SH-SY5Y (cell line): ENCODE measurements around the gene WNK1.

Experiments used
- GATA2 ChIP-seq: IDR thresholded peaks from 2 replicates; pipeline ENCODE4 v1.6.1; 2011; ENCODE audit warnings: mild to moderate bottlenecking, low read depth, low read length
- GATA3 ChIP-seq: IDR thresholded peaks from 2 replicates; pipeline ENCODE4 v1.6.1; 2011; ENCODE audit warnings: low read depth, mild to moderate bottlenecking, low read length, moderate library complexity

DNA sequence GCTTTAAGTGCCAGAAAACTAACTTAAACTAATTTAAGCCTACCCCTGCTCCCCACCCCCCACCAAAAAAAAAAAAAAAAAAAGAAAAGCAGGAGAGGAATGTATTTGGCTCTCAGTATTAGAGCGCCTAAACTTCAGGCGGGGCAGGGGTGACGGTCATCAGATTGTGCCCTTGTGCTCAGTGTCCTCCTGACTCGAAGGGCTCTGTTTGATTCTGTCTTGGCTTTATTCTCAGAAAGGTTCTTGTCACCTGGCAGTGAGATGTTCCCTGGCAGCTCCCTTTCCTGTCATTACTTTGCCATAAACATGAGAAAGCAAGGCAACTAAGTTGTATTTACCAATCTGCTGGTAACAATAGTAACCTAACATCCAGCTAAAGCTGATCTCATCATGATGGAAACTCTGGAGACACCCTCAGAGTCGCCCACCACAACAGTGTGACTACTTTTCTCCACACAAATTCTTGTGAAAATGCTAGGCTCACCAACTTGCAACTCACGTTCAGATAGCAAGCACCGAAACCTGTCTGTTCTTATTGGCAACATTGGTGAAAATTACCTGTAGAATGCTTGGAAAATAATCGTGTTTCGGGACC lies 39.0 kb upstream of the WNK1 start:
- TF ChIP-seq GATA2 = no peak
- TF ChIP-seq GATA3 = no peak
